ENCODE results near the gene L3MBTL4.

DNA sequence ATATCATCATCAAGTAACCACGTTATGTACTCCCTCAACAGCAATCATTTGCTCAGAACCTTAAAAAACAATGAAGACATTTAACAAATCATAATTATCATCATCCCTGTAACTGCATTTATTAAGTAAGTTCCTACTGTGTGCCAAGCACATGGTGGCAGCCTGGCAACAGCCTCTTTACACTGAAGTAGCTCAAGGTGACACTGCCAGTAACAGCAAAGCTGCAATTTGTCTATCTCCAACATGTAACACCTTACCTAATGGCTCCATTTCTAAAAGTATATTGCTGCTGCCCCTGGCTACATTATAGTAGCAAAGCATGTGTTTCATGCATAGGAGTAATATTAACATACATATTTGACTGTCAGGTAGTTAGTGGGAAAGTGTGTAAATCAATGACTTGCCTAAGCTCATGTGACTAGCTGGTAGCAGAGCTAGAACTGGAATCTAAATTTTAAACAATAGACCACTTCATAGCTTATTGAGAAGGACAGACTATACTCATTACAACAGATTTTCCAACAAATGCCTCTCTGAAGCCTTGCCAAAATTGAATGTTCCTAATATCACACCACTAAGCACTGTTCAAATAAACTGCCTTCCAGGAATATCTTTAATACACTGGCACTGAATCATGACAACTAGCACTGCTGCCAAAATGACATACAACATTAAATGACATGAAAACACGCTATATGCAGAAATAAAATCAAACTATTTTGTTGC is 86.7 kb downstream of the L3MBTL4 start:
- TF ChIP-seq, protein P1, sequence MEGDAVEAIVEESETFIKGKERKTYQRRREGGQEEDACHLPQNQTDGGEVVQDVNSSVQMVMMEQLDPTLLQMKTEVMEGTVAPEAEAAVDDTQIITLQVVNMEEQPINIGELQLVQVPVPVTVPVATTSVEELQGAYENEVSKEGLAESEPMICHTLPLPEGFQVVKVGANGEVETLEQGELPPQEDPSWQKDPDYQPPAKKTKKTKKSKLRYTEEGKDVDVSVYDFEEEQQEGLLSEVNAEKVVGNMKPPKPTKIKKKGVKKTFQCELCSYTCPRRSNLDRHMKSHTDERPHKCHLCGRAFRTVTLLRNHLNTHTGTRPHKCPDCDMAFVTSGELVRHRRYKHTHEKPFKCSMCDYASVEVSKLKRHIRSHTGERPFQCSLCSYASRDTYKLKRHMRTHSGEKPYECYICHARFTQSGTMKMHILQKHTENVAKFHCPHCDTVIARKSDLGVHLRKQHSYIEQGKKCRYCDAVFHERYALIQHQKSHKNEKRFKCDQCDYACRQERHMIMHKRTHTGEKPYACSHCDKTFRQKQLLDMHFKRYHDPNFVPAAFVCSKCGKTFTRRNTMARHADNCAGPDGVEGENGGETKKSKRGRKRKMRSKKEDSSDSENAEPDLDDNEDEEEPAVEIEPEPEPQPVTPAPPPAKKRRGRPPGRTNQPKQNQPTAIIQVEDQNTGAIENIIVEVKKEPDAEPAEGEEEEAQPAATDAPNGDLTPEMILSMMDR (IDR thresholded peaks at IDR 0.05), result no peak
- TF ChIP-seq POLR2A (IDR thresholded peaks at IDR 0.05), result no peak

All from heart left ventricle (tissue), 13 donors.